Raji (cell line): ENCODE data around the gene MAP1LC3B.

Source experiments
- POLR2A ChIP-seq: IDR thresholded peaks from 2 replicates; pipeline ENCODE4 v1.6.1; 2011; ENCODE audit warnings: low read depth, low read length, control low read depth; ENCODE audit not compliant: insufficient read depth

The MAP1LC3B gene

DNA sequence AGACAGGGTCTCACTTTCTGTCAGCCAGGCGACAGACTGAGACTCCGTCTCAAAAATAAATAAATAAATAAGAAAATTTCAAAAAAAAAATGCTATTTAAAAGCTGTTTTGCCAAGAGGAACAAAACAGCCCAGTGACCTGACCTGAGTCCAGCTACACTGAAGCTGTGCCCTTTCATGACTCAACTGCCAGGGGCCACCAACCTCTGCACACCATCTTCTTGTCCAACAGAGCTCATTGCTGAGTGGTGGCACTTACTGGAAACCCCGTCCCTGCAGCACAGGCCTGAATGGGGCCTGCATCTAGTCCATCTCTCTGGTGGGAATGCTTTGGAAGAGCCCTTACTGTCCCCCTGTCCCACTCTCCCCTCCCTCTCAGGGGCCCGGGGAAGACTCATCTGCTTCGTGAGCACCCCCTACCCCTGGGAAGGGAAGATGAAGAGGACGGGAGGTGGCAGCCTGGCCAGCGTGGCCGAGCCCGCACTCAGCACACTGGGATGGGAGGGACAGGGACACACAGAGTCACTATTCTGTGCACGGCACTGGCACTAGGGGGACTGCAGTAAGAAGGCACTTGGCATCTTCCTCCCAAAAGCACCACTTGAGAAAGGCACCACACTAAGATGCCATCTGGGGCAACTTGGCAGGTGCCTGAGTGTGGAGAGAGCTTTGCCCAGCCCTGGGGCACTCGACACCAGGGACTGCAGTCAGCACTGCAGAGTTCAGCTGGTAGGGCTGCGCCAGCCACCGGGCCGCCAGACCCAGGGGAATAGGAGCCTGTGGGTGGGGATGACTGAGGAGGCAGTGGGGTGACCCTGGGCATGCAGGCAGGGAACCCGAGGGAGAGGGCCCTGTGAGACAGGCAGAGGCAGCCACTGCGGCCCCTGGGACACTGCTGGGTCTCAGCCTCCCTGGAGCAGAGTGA lies 22.1 kb upstream of the MAP1LC3B start:
- TF ChIP-seq POLR2A: no peak

DNA sequence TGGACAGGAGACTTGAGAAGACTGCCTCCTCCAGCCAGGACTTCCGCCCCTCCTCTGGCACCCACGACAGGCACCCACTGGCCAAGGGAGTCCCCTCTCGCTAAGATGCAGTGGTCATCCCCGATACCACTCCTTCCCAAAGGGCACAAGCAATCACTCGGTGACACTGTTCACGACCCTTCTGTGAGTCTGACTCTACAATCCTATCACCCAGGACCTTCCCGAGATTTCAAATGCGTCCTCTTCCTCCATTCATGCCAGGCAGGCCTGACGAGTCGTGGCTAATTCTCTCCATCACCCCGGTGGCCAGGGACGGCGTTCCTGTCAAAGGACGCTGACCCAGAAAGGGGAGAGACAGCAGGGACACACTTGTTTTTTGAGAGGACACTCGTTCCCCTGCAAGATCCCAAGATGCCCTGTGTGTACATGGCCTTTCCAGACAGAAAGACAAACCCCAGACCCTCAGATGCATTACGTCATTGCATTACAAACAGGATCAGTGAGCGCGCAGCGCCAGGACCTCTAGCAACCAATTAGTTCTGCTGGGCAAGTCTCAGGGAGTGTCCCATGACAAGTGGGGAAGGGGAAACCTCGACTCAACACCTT lies 20.8 kb upstream of the MAP1LC3B start:
- no peak for TF ChIP-seq POLR2A

DNA sequence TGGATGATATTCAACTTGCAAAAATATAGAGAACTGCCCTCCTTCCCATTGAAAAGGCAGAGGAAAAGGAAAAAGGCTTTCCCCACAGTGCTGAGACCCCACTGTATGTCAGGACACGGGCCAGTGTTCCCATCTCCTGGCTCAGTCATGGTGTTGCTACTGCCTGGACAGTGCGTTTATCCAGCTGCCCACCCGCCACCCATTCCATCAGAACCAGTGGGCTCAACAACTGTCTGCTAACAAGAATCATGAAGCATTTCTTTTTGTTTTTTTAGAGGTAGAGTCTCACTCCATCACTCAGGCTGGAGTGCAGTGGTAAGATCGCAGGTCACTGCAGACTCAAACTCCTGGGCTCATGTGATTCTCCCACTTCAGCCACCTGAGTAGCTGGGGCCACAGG lies 19.8 kb upstream of the MAP1LC3B start:
- TF ChIP-seq POLR2A: no peak

DNA sequence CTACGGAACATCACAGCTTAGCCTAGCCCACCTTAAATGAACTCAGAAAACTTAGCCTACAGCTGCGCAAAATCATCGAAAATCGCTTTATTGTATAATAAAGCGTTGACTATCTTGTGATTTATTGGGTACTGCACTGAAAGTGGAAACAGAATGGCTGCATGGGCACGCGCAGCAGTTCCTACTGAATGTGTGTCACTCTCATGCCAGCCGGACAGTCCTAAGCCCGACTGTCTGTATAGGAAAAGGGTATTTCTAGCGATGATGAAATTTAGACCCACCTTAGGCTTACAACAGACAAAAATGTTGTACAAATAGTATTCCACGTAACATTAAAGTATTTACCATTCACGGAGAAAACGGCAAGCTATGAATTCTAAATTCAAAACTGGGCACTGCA lies 17.8 kb upstream of the MAP1LC3B start:
- TF ChIP-seq POLR2A: no peak

DNA sequence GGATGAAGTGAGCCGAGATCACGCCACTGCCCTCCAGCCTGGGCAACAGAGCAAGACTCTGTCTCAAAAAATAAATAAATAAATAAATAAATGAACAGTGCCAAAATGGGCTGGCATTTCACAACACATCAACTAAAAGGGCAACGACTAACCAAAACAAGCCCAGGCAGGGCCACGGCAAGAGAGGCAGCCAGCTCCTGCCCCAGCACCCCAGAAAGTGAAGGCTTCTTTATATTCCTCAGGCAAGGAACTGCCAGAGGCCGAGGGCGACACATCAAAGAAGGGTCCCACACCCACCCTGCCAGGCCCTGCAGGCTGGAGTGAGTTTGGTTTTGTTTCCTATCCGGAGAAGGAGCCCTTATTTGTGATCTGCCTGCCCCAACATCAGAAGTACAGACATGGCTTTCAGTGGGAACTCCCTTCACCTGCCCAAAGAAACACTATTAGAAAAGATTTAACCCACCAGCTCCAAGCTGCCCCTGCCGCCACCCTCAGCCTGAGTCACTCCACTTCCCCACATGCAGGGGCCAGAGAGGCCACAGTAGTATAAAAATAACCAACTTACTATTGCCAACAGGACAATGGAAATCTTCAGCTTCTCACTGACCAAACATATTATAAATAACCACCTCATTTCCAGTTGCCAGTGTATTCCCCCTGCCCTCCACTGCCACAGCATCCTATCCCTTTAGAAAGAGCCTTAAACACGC lies 16.6 kb upstream of the MAP1LC3B start:
- no peak for TF ChIP-seq POLR2A

DNA sequence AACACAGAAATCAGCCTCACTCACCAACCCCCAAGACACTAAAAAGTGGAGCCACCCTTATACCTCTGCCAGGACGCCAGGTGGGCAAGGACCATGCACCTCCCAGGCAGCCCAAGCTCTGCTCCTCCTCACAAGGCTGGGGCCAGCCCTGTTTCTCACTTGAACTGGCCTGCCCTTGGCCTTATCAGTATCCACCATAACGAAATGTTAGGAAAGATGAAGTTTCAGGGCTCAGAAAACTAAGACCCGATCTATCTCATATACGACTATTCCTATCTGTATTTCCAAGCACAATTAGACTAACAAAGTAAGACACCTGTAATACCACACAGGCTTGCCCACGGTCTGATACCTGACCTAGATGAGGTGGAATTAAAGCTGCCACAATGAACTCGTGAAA lies 15.5 kb upstream of the MAP1LC3B start:
- no peak for TF ChIP-seq POLR2A

DNA sequence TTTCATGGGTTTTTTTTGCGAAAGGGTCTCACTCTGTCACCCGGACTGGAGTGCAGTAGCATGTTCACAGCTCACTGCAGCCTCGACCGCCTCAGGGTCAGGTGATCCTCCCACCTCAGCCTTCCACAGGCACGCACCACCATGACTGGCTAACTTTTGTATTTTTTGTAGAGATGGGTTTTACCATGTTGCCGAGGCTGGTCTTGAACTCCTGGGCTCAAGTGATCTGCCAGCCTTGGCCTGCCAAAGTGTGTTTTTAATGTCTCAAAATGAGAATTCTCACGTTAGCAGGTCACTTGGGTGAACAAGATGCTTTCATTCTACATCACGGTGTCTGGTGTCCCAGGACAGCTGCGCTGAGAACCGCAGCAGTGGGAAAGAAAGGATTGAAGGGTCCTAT lies 11.7 kb upstream of the MAP1LC3B start:
- TF ChIP-seq POLR2A: no peak

DNA sequence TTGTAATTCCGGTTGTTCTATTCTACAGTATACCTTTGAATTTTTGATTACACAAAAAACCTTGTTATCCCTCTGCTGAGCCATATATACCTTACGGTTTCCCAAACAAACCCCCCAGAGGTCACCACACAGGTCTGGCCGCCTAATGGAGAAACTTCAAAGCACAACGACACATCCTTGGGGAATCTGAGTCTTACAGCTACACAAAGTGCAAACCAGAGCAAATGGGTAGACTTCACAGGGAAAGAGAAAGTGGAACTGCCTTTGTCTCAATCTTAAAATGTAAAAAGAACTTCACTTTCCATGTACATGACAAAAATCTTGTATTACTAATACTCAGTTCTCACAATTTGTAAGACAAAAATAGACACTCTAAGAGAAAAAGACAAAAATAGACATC lies 11.3 kb upstream of the MAP1LC3B start:
- no peak for TF ChIP-seq POLR2A

DNA sequence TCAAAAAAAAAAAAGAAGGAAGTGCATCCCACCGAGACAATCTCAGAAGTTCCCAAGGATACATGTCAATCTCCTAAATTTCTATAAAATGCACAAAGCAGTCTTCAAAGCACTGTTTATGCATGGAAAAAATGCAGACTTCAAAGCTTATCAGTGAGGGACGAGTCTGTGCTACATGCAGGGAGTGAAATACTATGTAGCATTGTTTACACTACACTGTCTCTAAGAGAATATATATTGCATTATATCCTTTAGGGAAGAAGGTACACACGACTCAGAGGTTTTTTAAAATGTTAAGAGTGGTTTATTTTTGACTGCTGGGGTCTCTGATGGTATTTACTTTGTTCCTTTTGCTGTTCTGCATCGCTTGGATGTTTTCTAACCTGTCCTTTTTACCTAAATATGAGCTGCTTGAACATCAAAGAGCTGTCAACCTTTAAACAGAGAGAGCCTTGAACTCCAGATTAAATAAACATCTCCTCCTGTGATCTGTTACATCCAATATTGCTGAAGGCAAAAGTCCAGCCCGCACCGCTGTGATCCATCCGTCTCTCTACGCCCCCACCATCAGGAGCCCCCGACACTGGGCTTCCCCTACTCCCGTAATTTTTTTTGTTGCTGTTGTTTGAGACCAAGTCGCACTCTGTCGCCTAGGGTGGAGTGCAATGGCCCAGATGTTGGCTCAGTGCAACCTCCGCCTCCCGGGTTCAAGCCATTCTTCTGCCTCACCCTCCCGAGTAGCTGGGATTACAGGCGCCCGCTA lies 9.9 kb upstream of the MAP1LC3B start:
- no peak for TF ChIP-seq POLR2A

DNA sequence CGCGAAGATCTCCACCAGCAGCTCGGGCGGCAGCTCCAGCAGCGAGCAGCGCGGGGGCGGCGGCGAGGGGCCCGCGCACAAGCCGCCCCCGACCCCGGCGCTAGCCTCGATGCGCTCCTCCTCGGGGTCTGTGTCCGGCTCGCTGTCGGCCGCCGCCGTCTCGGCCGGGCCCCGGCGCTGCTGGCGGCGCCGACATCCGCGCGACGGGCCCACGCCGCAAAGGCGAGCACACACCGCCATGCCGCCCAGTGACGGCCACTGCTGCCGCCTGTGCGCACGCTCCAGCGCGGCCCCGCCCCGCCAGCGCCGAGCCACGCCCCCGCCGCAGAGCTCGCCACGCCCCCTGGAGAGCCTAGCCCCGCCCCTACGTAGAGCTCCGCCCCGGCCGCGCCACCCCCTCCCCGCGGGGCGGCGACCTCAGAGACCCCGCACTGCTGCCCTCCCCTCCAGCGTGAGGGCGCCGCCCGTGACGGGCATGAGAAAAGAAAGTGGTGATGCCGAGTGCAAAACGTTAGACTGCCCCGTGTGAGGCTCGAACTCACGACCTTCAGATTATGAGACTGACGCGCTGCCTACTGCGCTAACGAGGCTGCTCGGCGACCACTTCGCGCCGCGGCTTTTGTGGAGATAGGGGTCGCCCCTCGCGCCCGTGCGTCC lies 8.5 kb upstream of the MAP1LC3B start, which contains the start of gene FBXO31:
Gene FBXO31 (minus strand): TSS at position 272 of the 657 bp plus-strand sequence. CDS start 32 bp downstream, at position 240.
- peak; percentile 86 for TF ChIP-seq POLR2A

DNA sequence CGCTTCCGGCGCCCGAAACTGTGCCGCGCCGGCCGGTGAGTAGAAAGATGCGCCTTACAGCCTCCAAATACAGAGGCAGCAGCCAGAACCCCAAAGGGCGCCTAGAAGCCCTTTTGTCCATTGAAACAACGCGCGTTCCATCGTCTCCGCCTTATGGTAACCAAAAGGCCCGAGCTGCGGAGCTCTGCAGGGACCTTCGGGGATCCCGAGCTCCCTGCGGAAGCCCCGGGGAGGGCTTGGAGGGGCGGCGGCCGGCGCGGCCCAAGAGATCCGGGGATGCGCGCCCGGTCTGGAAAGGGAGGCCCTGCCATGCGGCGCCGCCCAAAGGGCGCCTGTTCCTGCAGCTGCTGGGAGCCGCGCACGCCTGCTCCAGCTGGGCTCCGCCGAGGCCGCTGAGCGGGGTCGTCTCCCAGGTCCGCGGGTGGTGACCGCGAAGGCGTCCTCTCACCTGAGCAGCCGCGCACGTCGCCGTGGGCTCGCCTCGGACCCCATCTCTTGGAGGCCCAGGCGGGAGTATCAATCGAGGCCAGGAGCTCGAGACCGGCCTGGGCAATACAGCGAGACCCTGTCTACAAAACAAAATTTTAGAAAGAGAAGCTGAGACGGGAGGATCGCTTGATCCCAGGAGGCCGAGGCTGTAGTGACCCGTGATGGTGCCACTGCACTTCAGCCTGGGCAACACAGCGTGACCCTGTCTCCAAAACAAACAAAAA lies 7.8 kb upstream of the MAP1LC3B start:
- TF ChIP-seq POLR2A: no peak; the same call in 1 of the 2 replicates

DNA sequence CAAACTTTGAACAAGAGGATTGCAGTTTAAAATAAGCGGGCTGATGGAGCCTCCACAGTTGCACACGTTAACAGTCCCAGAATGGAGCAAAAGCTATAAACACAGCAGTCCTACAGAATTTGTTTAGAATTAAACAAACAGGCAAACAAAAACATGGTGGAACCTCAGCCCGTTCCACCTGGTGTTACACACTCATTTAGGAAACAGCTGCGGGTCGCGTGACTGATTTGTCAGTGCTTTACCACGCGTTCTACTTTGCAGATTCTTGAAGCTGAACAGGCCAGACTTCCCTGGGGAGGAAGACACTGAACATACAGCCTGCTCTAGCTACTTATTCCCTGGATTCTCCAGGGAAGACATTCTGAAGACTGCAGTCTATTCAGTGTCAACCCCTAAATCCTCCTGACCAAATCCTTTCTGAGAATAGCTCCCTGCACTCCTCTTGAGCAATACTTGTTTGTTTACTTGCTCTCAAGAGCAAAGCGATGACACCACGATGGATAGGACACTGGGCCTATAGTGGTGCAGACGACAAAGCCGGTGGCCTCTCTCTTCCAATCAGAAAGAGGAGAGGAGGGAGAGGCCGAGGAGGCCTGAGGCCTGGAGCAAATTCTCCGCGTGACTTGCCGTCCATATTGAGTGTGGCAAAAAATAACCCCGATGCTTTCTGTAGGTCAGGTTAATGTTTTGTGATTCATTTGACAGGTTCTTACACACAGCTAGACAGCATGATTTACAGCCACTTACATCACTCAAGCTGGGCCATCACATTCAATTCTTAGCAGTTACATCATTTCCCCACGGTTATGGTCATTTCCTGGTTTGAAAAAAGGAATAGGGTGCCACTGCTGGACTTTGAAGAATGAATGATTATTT lies 4.0 kb upstream of the MAP1LC3B start:
- peak; percentile 69 for TF ChIP-seq POLR2A

DNA sequence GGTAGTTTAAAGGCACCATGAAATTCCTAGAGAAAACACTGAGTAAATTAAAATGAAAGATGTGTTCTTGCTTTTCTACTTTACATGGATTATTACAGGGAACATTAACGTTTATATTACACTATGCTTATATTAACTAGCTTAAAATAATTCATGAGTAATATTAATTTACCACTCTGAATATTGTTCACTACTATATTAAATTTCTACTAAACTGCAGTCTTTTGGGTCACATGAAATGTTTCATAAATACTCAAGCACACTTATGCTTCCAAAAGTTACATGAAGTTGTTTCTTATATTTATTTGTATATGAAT lies 3.4 kb upstream of the MAP1LC3B start:
- TF ChIP-seq POLR2A: no peak
